HFFc6 (cell line): ENCODE data around the gene C19orf25. TPM values are rescaled to one million over a fixed set of nuclear protein-coding genes. Genes with fewer than 3 reads are reported as not detected.
A peak's percentile ranks its signal among the peaks of the same experiment; 100 is the strongest.

Source experiments
- DNase-seq: peaks from one replicate; pipeline ENCODE4 v3.0.0-alpha.2; 2018
- H3K27ac Mint-ChIP-seq: 2 replicates; pipeline ENCODE4 v1.8.0; 2020; ENCODE audit warnings: mild to moderate bottlenecking, mixed read lengths
- H3K27me3 Mint-ChIP-seq: 2 replicates; pipeline ENCODE4 v1.8.0; 2021; ENCODE audit warnings: mild to moderate bottlenecking, moderate library complexity, mixed read lengths; ENCODE audit not compliant: insufficient read depth
- H3K36me3 Mint-ChIP-seq: 2 replicates; pipeline ENCODE4 v1.8.0; 2021; ENCODE audit warnings: low read depth, mixed read lengths
- H3K4me1 Mint-ChIP-seq: 2 replicates; pipeline ENCODE4 v1.8.0; 2020; ENCODE audit warnings: low read depth, mixed read lengths
- H3K4me3 Mint-ChIP-seq: 2 replicates; pipeline ENCODE4 v1.8.0; 2020; ENCODE audit warnings: mild to moderate bottlenecking, moderate library complexity, mixed read lengths
- H3K9me3 Mint-ChIP-seq: 2 replicates; pipeline ENCODE4 v1.8.0; 2020; ENCODE audit warnings: mild to moderate bottlenecking, mixed read lengths
- CTCF ChIP-seq: fragments of 200-600 bp; sonication (generic); IDR thresholded peaks from 2 replicates; pipeline ENCODE4 v1.5.0; 2021; ENCODE audit warnings: antibody characterized with exemption, mild to moderate bottlenecking
- long read RNA-seq: library from polyadenylated mRNA; unstranded; transcript quantifications from one replicate; pipeline ENCODE4 v2.0.0, GENCODE V29; 2019
- total RNA-seq, 6 experiments: library from RNA; stranded (reverse); fragmentation: NEBNext Ultra II Directional; extraction: Animal tissue kit (Norgen Biotek cat#: 25700); gene quantifications; 2 replicates in 1 of 6; 3 replicates in 5 of 6; pipeline ENCODE4 v1.2.3, GENCODE V29; 2021

Gene C19orf25
- 10 to 100 TPM; 26.7 to 34.8 (median 29.6) TPM for total RNA-seq
- long read RNA-seq, transcript C19orf25-202 (2 exons, 2,403 nt), result minor isoform, 8 of 80 reads
- long read RNA-seq, transcript C19orf25-203 (3 exons, 1,837 nt), result major isoform, 56 of 80 reads
- long read RNA-seq, partial matches to known transcripts, result 0 of 80 reads
- long read RNA-seq, other reads (novel, unspliced or antisense), result 5 of 80 reads

- Mint-ChIP-seq H3K4me1 (peaks cover 11% of the 10 kb centered on the region), H3K4me3 (peak within 1 kb of the TSS; percentile 93), H3K27me3 (peaks cover 3% of the 10 kb centered on the region; the same call in 1 of the 2 replicates), H3K9me3 (no peaks in the 10 kb centered on the region), H3K36me3 (no peaks in the 10 kb centered on the region; the same call in 1 of the 2 replicates), H3K27ac (peak within 1 kb of the TSS; percentile 90)
- DNase-seq, result peak; percentile 88
- TF ChIP-seq CTCF, result 0 out of 2 replicates have a peak, but pooled peaks have one; percentile 12
These were observed at the start of gene C19orf25 for GRCh38 chr19:1478934-1479707. TSS of gene C19orf25 (minus strand) at chr19:1479215. CDS start at chr19:1478903, 312 bp downstream.

GRCh38 chr19:1527650-1528309 is 48.8 kb upstream of the C19orf25 start:
- Mint-ChIP-seq H3K36me3 (no peaks in the 10 kb centered on the region), H3K4me1 (no peaks in the 10 kb centered on the region; the same call in 1 of the 2 replicates), H3K4me3 (no peak overlapping the region), H3K27me3 (peaks cover 14% of the 10 kb centered on the region), H3K27ac (no peak overlapping the region), H3K9me3 (peaks cover 7% of the 10 kb centered on the region)
- DNase-seq, result no peak
- TF ChIP-seq CTCF, result no peak

GRCh38 chr19:1526979-1527649 is 48.1 kb upstream of the C19orf25 start:
- no peak for TF ChIP-seq CTCF
- peaks cover 17% of the 10 kb centered on the region for H3K27me3 Mint-ChIP-seq
- no peak for DNase-seq
- peaks cover 7% of the 10 kb centered on the region for H3K9me3 Mint-ChIP-seq
- H3K36me3 Mint-ChIP-seq, result no peaks in the 10 kb centered on the region
- H3K4me3 Mint-ChIP-seq, result no peak overlapping the region
- H3K27ac Mint-ChIP-seq, result no peak overlapping the region
- H3K4me1 Mint-ChIP-seq, result no peaks in the 10 kb centered on the region; the same call in 1 of the 2 replicates

GRCh38 chr19:1526066-1526778 is 47.2 kb upstream of the C19orf25 start:
- H3K4me3 Mint-ChIP-seq, result no peak overlapping the region
- no peaks in the 10 kb centered on the region; the same call in 1 of the 2 replicates for H3K4me1 Mint-ChIP-seq
- no peak for DNase-seq
- peaks cover 15% of the 10 kb centered on the region for H3K27me3 Mint-ChIP-seq
- H3K36me3 Mint-ChIP-seq, result no peaks in the 10 kb centered on the region
- no peak overlapping the region for H3K27ac Mint-ChIP-seq
- TF ChIP-seq CTCF, result no peak
- peaks cover 7% of the 10 kb centered on the region for H3K9me3 Mint-ChIP-seq

- Mint-ChIP-seq H3K4me1 (no peaks in the 10 kb centered on the region; the same call in 1 of the 2 replicates), H3K4me3 (no peak overlapping the region), H3K36me3 (no peaks in the 10 kb centered on the region), H3K9me3 (peaks cover 7% of the 10 kb centered on the region), H3K27ac (no peak overlapping the region), H3K27me3 (peaks cover 15% of the 10 kb centered on the region)
- TF ChIP-seq CTCF, result no peak
- DNase-seq, result no peak
These were observed 46.3 kb upstream of the C19orf25 start for GRCh38 chr19:1525343-1525742.
